Natural killer cell (primary cell): ENCODE measurements around the gene OR51B2. TPM values are rescaled to one million over a fixed set of nuclear protein-coding genes. Genes with fewer than 3 reads are reported as not detected.

Experiments used
- ATAC-seq, 3 donors: fragments of 150-1000 bp in 2 of 3; fragments of 200-7000 bp in 1 of 3; cut with Tn5 transposase; 1 replicate in 1 of 3; 2 replicates in 2 of 3; pipeline ENCODE4 v1.10.0; 2021; ENCODE audit warnings: mild to moderate bottlenecking in 2 of 3, moderate library complexity in 2 of 3
- DNase-seq, 2 donors: peaks; one replicate each; pipeline versions ENCODE4 v3.0.0 to v3.0.0-alpha.2; 2013 to 2021; ENCODE audit warnings: mixed read lengths in 1 of 2
- H3K27ac ChIP-seq: one replicate; pipeline ENCODE4 v1.5.1; 2013; ENCODE audit warnings: mild to moderate bottlenecking, low read length
- H3K27me3 ChIP-seq: one replicate; pipeline ENCODE4 v1.6.1; 2013; ENCODE audit warnings: low read length; ENCODE audit not compliant: control insufficient read depth, insufficient read depth
- H3K36me3 ChIP-seq: one replicate; pipeline ENCODE4 v1.6.1; 2013; ENCODE audit warnings: low read length; ENCODE audit not compliant: control insufficient read depth, insufficient read depth
- H3K4me1 ChIP-seq: one replicate; pipeline ENCODE4 v1.6.1; 2013; ENCODE audit warnings: low read length; ENCODE audit not compliant: control insufficient read depth, insufficient read depth
- H3K4me3 ChIP-seq: one replicate; pipeline ENCODE4 v1.5.1; 2013; ENCODE audit warnings: low read length
- H3K9me3 ChIP-seq: one replicate; pipeline ENCODE4 v1.6.1; 2013; ENCODE audit warnings: low read length; ENCODE audit not compliant: control insufficient read depth, insufficient read depth
- H3K27ac Mint-ChIP-seq, 2 donors: one replicate each; pipeline ENCODE4 v1.8.0; 2022; ENCODE audit warnings: mild to moderate bottlenecking in 2 of 2, mixed read lengths in 2 of 2, moderate library complexity in 1 of 2
- H3K27me3 Mint-ChIP-seq, 2 donors: one replicate each; pipeline ENCODE4 v1.8.0; 2022; ENCODE audit warnings: low read depth in 2 of 2, mixed read lengths in 2 of 2
- H3K36me3 Mint-ChIP-seq: one replicate; pipeline ENCODE4 v1.8.0; 2022; ENCODE audit warnings: mixed read lengths
- H3K4me1 Mint-ChIP-seq, 2 donors: one replicate each; pipeline ENCODE4 v1.8.0; 2022; ENCODE audit warnings: mixed read lengths in 2 of 2
- H3K4me3 Mint-ChIP-seq: one replicate; pipeline ENCODE4 v1.8.0; 2022; ENCODE audit warnings: mild to moderate bottlenecking, moderate library complexity, mixed read lengths
- H3K9me3 Mint-ChIP-seq, 2 donors: one replicate each; pipeline ENCODE4 v1.8.0; 2022; ENCODE audit warnings: mixed read lengths in 2 of 2
- WGBS: methylation state at CpG from one replicate; pipeline ENCODE4 v1.1.7; 2013; ENCODE audit warnings: missing lambda C conversion rate; ENCODE audit not compliant: insufficient coverage; 5-methylcytosine and 5-hydroxymethylcytosine counted together
- intact Hi-C: fragments of 100-400 bp; cut with micrococcal nuclease; formaldehyde crosslinking; loops from one replicate; pipeline ENCODE4 v1.14.2; 2022
- total RNA-seq, 4 donors: library from RNA; stranded (reverse); fragments of 120-200 nt in 1 of 4; gene quantifications; one replicate each; pipeline versions ENCODE4 v1.2.3 to v1.2.4, GENCODE V29; 2013 to 2022
- TF ChIP-seq, protein P1 (sequence below): fragments of 200-600 bp; IDR thresholded peaks from one replicate; pipeline ENCODE4 v1.8.0; 2022; ENCODE audit warnings: antibody characterized with exemption

Gene OR51B2
- total RNA-seq, 3 donors from 2014 or later (not counting 1 experiment from before 2014, with no cell fraction given) = not detected

DNA sequence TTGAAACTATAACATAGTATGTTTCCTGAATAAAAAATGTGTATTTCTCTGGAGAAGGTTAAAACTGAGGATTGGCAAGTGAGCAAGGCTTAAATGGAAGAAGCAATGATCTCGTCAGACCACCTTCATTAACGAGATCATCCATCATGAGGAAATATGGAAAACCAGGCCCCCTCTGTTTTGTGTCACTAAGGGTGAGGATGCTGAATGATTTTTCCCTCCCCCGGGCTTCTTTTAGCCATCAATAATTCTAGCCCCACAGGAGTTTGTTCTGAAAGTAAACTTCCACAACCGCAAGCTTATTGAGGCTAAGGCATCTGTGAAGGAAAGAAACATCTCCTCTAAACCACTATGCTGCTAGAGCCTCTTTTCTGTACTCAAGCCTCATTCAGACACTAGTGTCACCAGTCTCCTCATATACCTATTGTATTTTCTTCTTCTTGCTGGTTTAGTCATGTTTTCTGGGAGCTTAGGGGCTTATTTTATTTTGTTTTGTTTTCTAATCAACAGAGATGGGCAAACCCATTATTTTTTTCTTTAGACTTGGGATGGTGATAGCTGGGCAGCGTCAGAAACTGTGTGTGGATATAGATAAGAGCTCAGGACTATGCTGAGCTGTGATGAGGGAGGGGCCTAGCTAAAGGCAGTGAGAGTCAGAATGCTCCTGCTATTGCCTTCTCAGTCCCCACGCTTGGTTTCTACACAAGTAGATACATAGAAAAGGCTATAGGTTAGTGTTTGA, 48.6 kb downstream of the OR51B2 start:
- H3K4me3 Mint-ChIP-seq = no peak overlapping the region
- no peaks in the 10 kb centered on the region for H3K4me1 Mint-ChIP-seq
- intact Hi-C loops = no loop called here
- no peaks in the 10 kb centered on the region for H3K27me3 Mint-ChIP-seq
- H3K27ac Mint-ChIP-seq = no peak overlapping the region
- DNase-seq = no peak
- Histone ChIP-seq H3K4me1 (no peaks in the 10 kb centered on the region), H3K36me3 (no peaks in the 10 kb centered on the region), H3K4me3 (no peak overlapping the region), H3K27me3 (no peaks in the 10 kb centered on the region), H3K9me3 (no peaks in the 10 kb centered on the region), H3K27ac (no peak overlapping the region)
- H3K9me3 Mint-ChIP-seq = no peaks in the 10 kb centered on the region
- no peaks in the 10 kb centered on the region for H3K36me3 Mint-ChIP-seq
- no peak for ATAC-seq
- TF ChIP-seq, protein P1, sequence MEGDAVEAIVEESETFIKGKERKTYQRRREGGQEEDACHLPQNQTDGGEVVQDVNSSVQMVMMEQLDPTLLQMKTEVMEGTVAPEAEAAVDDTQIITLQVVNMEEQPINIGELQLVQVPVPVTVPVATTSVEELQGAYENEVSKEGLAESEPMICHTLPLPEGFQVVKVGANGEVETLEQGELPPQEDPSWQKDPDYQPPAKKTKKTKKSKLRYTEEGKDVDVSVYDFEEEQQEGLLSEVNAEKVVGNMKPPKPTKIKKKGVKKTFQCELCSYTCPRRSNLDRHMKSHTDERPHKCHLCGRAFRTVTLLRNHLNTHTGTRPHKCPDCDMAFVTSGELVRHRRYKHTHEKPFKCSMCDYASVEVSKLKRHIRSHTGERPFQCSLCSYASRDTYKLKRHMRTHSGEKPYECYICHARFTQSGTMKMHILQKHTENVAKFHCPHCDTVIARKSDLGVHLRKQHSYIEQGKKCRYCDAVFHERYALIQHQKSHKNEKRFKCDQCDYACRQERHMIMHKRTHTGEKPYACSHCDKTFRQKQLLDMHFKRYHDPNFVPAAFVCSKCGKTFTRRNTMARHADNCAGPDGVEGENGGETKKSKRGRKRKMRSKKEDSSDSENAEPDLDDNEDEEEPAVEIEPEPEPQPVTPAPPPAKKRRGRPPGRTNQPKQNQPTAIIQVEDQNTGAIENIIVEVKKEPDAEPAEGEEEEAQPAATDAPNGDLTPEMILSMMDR = no peak
- 82% methylated on average over 5 of the region's 6 CpGs for WGBS

DNA sequence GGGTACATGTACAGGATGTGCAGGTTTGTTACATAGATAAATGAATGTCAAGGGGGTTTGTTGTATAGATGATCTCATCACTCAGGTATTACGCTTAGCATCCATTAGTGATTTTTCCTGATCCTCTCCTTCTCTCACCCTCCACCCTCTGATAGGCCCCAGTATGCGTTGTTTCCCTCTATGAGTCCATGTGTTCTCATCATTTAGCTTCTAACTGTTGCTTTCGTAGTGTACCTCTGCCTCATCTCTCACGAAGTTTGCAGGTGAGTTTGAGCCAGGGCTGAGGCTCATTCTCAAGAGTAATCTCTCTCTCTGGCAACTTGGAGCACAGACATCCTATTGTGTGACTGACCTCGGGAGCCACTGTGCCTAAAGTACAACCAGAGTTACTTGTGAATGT, 49.7 kb downstream of the OR51B2 start:
- Histone ChIP-seq H3K4me1 (no peaks in the 10 kb centered on the region), H3K27ac (no peak overlapping the region), H3K27me3 (no peaks in the 10 kb centered on the region), H3K36me3 (no peaks in the 10 kb centered on the region), H3K4me3 (no peak overlapping the region), H3K9me3 (no peaks in the 10 kb centered on the region)
- TF ChIP-seq, protein P1 = no peak
- no peaks in the 10 kb centered on the region for H3K36me3 Mint-ChIP-seq
- DNase-seq = no peak
- no peaks in the 10 kb centered on the region for H3K9me3 Mint-ChIP-seq
- H3K27ac Mint-ChIP-seq = no peak overlapping the region
- no peaks in the 10 kb centered on the region for H3K4me1 Mint-ChIP-seq
- no peaks in the 10 kb centered on the region for H3K27me3 Mint-ChIP-seq
- intact Hi-C loops = no loop called here
- ATAC-seq = no peak
- 79% methylated on average over 5 of the region's 5 CpGs for WGBS
- no peak overlapping the region for H3K4me3 Mint-ChIP-seq

Other genes with a start within 250 kb of the OR51B2 start
- gene OR52A5, start 185.9 kb downstream of the OR51B2 start, total RNA-seq = not detected
- gene OR52A1, start 169.5 kb downstream of the OR51B2 start, total RNA-seq = not detected
- gene OR51V1, start 123.6 kb downstream of the OR51B2 start, total RNA-seq = not detected
- gene HBB, start 97.2 kb downstream of the OR51B2 start, total RNA-seq = 10 to 100 TPM in 1 of 3 donors, 1 to 10 TPM in 1, not detected in 1; 2.6 to 10.6 TPM
- not detected for gene HBD, start 89.8 kb downstream of the OR51B2 start, total RNA-seq
- gene HBG1, start 74.4 kb downstream of the OR51B2 start, total RNA-seq = not detected
- gene HBG2, start 69.5 kb downstream of the OR51B2 start, total RNA-seq = not detected
- not detected for gene HBE1, start 54.4 kb downstream of the OR51B2 start, total RNA-seq
- gene OR51B4, start 22.4 kb downstream of the OR51B2 start, total RNA-seq = not detected
- not detected for gene OR51B5, start 19.2 kb upstream of the OR51B2 start, total RNA-seq
- not detected for gene OR51B6, start 27.2 kb upstream of the OR51B2 start, total RNA-seq
- not detected for gene OR51M1, start 59.5 kb upstream of the OR51B2 start, total RNA-seq
- gene OR51Q1, start 97.8 kb upstream of the OR51B2 start, total RNA-seq = not detected
- not detected for gene OR51I1, start 117.2 kb upstream of the OR51B2 start, total RNA-seq
- not detected for gene OR51I2, start 125.0 kb upstream of the OR51B2 start, total RNA-seq
- gene OR52D1, start 164.4 kb upstream of the OR51B2 start, total RNA-seq = not detected
- gene UBQLN3, start 185.7 kb upstream of the OR51B2 start, total RNA-seq = under 1 TPM in 2 of 3 donors, not detected in 1; 0.15 to 0.20 TPM
- gene UBQLNL, start 192.4 kb upstream of the OR51B2 start, total RNA-seq = 1 to 10 TPM in 1 of 3 donors, under 1 TPM in 1, not detected in 1; 0.61 to 1.3 TPM
- gene OR52H1, start 224.2 kb upstream of the OR51B2 start, total RNA-seq = under 1 TPM; 0.26 to 0.95 (median 0.70) TPM